ENCODE measurements around the gene SERAC1. TPM values are rescaled to one million over a fixed set of nuclear protein-coding genes. Genes with fewer than 3 reads are reported as not detected.

SERAC1 gene
- total RNA-seq, 1 donor from 2014 or later = 6.5 TPM

Other genes starting within 250 kb of the SERAC1 start
- gene SYNJ2, start 186.4 kb downstream of the SERAC1 start, total RNA-seq = 7.4 TPM
- 4.5 TPM for gene GTF2H5, start 88 bp upstream of the SERAC1 start, total RNA-seq
- 135 TPM for gene TULP4, start 144.2 kb upstream of the SERAC1 start, total RNA-seq